Measurements from ENCODE around the gene PPTC7. TPM values are rescaled to one million over a fixed set of nuclear protein-coding genes. Genes with fewer than 3 reads are reported as not detected.

PPTC7 gene
- total and polyA plus RNA-seq, 10 of the 15 experiments (the other 5 are each of a cell fraction or from before 2014, with no cell fraction given), result 4.0 to 69.6 (median 12.3) TPM

GRCh38 chr12:110554184-110554583 is 28.9 kb downstream of the PPTC7 start (continued):
- TF ChIP-seq PKNOX1 (IDR thresholded peaks at IDR 0.05) (no peak), MLLT1 (IDR thresholded peaks at IDR 0.05) (no peak), RELA (IDR thresholded peaks at IDR 0.05; ENCODE audit: borderline replicate concordance, partially characterized antibody) (no peak)

GRCh38 chr12:110550981-110551380 is 32.1 kb downstream of the PPTC7 start:
- RAD21 ChIA-PET (ENCODE audit: unreplicated experiment), result interaction anchor here (1.1 to 3.0 kb wide), 2 partner anchors 25 to 49 kb away, joined by 3 to 16 read pairs; no protein-coding TSS in a partner anchor
- POLR2A ChIA-PET, result interaction anchor here (0.5 to 1.3 kb wide), 4 partner anchors 9 to 76 kb away, joined by 3 to 7 read pairs (median 4); no protein-coding TSS in a partner anchor
- Histone ChIP-seq H2AFZ (ENCODE audit: control insufficient read depth, low read depth, low read length) (no peak overlapping the region), H3K9me3 (replicated peaks; ENCODE audit: control insufficient read depth, insufficient read depth, low read length) (no peaks in the 10 kb centered on the region; the same call in 2 of the 3 replicates), H3K4me1 (ENCODE audit: control insufficient read depth, insufficient read depth, low read length) (peaks cover 11% of the 10 kb centered on the region; the same call in 1 of the 2 replicates), H3K4me2 (ENCODE audit: control insufficient read depth, insufficient read depth) (no peak overlapping the region), H4K20me1 (ENCODE audit: control insufficient read depth, insufficient read depth) (peaks cover 4% of the 10 kb centered on the region), H3K79me2 (ENCODE audit: control insufficient read depth, insufficient read depth, low read length) (peaks cover 90% of the 10 kb centered on the region), H3K27ac (ENCODE audit: control insufficient read depth, insufficient read depth) (no peak overlapping the region; the same call in 1 of the 2 replicates), H3K9ac (ENCODE audit: control insufficient read depth, insufficient read depth, low read length) (no peak overlapping the region), H3K4me3 (no peak overlapping the region), H3K27me3 (replicated peaks in 1 of 2; ENCODE audit: control insufficient read depth in 2 of 2, insufficient read depth in 2 of 2, low read length in 1 of 2) (no peaks in the 10 kb centered on the region), H3K36me3 (ENCODE audit: control insufficient read depth in 2 of 2, insufficient read depth in 2 of 2, low read length in 1 of 2) (peaks cover 9 to 37% of the 10 kb centered on the region in 2 experiments)
- in situ Hi-C loops (cut with MboI) (no loop called here), intact Hi-C loops (cut with micrococcal nuclease; ENCODE audit: unreplicated experiment) (no loop called here)
- CTCF ChIA-PET, result interaction anchor here (1.1 to 7.3 kb wide), 7 partner anchors 7 to 49 kb away, joined by 3 to 110 read pairs (median 9); no protein-coding TSS in a partner anchor
- DNase-seq (ENCODE audit: low read depth, low spot score) (no peak), FAIRE-seq (no peak), ATAC-seq (no peak)
- SMC1A ChIA-PET (ENCODE audit: uncharacterized antibody, unreplicated experiment), result interaction anchor here (1.0 to 7.1 kb wide), 10 partner anchors 8 to 100 kb away, joined by 3 to 92 read pairs (median 10); partner anchors contain the start of genes ARPC3, FAM216A and GPN3
- 71% methylated on average over 4 of the region's 4 CpGs for WGBS (ENCODE audit: insufficient coverage, insufficient replicate concordance, low lambda C conversion rate, missing lambda C conversion rate)
- no TSS peak for BruUV-seq (replicated peaks)
- TF ChIP-seq EED (IDR thresholded peaks at IDR 0.05; ENCODE audit: low read depth), result no peak
- TF ChIP-seq ZNF687 (IDR thresholded peaks at IDR 0.05), result no peak
- TF ChIP-seq TCF12 (IDR thresholded peaks at IDR 0.05; ENCODE audit: low read depth, low read length), result no peak
- no peak for TF ChIP-seq TBL1XR1 (IDR thresholded peaks at IDR 0.05; ENCODE audit: low read depth, low read length)
- no peak for TF ChIP-seq ZZZ3 (IDR thresholded peaks at IDR 0.05; ENCODE audit: control insufficient read depth, insufficient read length, low read depth)
- TF ChIP-seq ASH2L (IDR thresholded peaks at IDR 0.05; ENCODE audit: borderline replicate concordance, low read depth), result no peak
- no peak for TF ChIP-seq HDAC2 (IDR thresholded peaks at IDR 0.05)
- no peak for TF ChIP-seq FOXK2 (IDR thresholded peaks at IDR 0.05)
- no peak for TF ChIP-seq CBX5 (IDR thresholded peaks at IDR 0.05; ENCODE audit: low read depth)
- TF ChIP-seq CEBPZ (IDR thresholded peaks at IDR 0.05; ENCODE audit: low read depth, low read length), result no peak

Data from GM12878 (cell line).